Hepatocyte (in vitro differentiated cells): ENCODE data around the gene TSKS. TPM values are rescaled to one million over a fixed set of nuclear protein-coding genes. Genes with fewer than 3 reads are reported as not detected.

Experiments
- DNase-seq: peaks from one replicate; pipeline ENCODE4 v3.0.0-alpha.2; 2016; ENCODE audit warnings: low spot score
- H2AFZ ChIP-seq: fragments of 200-600 bp; sonication (generic); 2 replicates; pipeline ENCODE4 v1.6.0; 2016; ENCODE audit warnings: antibody characterized with exemption, mild to moderate bottlenecking
- H3K27ac ChIP-seq: fragments of 200-600 bp; sonication (generic); 2 replicates; pipeline ENCODE4 v1.5.1; 2016; ENCODE audit warnings: mild to moderate bottlenecking
- H3K27me3 ChIP-seq: fragments of 200-600 bp; sonication (generic); 2 replicates; pipeline ENCODE4 v1.6.1; 2016
- H3K36me3 ChIP-seq: fragments of 200-600 bp; sonication (generic); replicated peaks from 2 replicates; pipeline ENCODE4 v1.5.1; 2016; ENCODE audit warnings: low read depth; ENCODE audit not compliant: insufficient read depth
- H3K4me1 ChIP-seq: fragments of 200-600 bp; sonication (generic); 2 replicates; pipeline ENCODE4 v1.5.1; 2016; ENCODE audit warnings: mild to moderate bottlenecking, moderate library complexity; ENCODE audit not compliant: insufficient read depth
- H3K4me2 ChIP-seq: fragments of 200-600 bp; sonication (generic); 2 replicates; pipeline ENCODE4 v1.6.0; 2016
- H3K4me3 ChIP-seq: fragments of 200-600 bp; sonication (generic); 2 replicates; pipeline ENCODE4 v1.5.1; 2016; ENCODE audit warnings: mild to moderate bottlenecking
- H3K79me2 ChIP-seq: fragments of 200-600 bp; sonication (generic); 2 replicates; pipeline ENCODE4 v1.6.0; 2017; ENCODE audit warnings: mild to moderate bottlenecking
- H3K9me2 ChIP-seq: fragments of 200-600 bp; sonication (generic); replicated peaks from 2 replicates; pipeline ENCODE4 v1.6.0; 2017; ENCODE audit warnings: mild to moderate bottlenecking; ENCODE audit not compliant: insufficient read depth
- H3K9me3 ChIP-seq: fragments of 200-600 bp; sonication (generic); 2 replicates; pipeline ENCODE4 v1.5.1; 2016; ENCODE audit warnings: low read depth, mild to moderate bottlenecking
- H4K20me1 ChIP-seq: fragments of 200-600 bp; sonication (generic); 2 replicates; pipeline ENCODE4 v1.6.0; 2016; ENCODE audit warnings: mild to moderate bottlenecking; ENCODE audit not compliant: insufficient read depth, poor library complexity, severe bottlenecking
- CTCF ChIP-seq: fragments of 200-600 bp; sonication (generic); IDR thresholded peaks from 2 replicates; pipeline ENCODE4 v1.5.1; 2016; ENCODE audit warnings: antibody characterized with exemption, mild to moderate bottlenecking; ENCODE audit not compliant: poor library complexity
- EZH2 ChIP-seq: fragments of 200-600 bp; sonication (generic); IDR thresholded peaks from 2 replicates; pipeline ENCODE4 v1.6.1; 2016; ENCODE audit warnings: antibody characterized with exemption, mild to moderate bottlenecking, borderline replicate concordance
- EZH2phosphoT487 ChIP-seq: fragments of 200-600 bp; sonication (generic); IDR thresholded peaks from one replicate; pipeline ENCODE4 v1.6.1; 2018; ENCODE audit warnings: antibody characterized with exemption, mild to moderate bottlenecking, low read depth, moderate library complexity; ENCODE audit not compliant: unreplicated experiment, severe bottlenecking
- WGBS: methylation state at CpG from one replicate; pipeline ENCODE4 v1.1.6; 2016; ENCODE audit warnings: low lambda C conversion rate; ENCODE audit errors: missing lambda C conversion rate; 5-methylcytosine and 5-hydroxymethylcytosine counted together
- polyA plus RNA-seq: library from polyadenylated mRNA; unstranded; fragments of >200 nt; fragmentation: Nextera tagmentation; extraction: Ambion mirVana; gene quantifications from 2 replicates; pipeline ENCODE4 v1.2.1, GENCODE V29; 2016
- total RNA-seq: library from RNA; depleted of rRNA; stranded (reverse); fragments of >200 nt; gene quantifications from 2 replicates; pipeline ENCODE4 v1.2.3, GENCODE V29; 2014

The TSKS gene
- total and polyA plus RNA-seq, 2 experiments from 2014 or later = not detected

GRCh38 chr19:49801966-49802661 lies 39.0 kb upstream of the TSKS start:
- peak; percentile 26 for TF ChIP-seq CTCF
- no peak for TF ChIP-seq EZH2
- H3K4me3 ChIP-seq = no peak overlapping the region
- peak overlapping the region; percentile 44 for H3K4me2 ChIP-seq
- H3K36me3 ChIP-seq = no peaks in the 10 kb centered on the region
- no peaks in the 10 kb centered on the region for H3K9me3 ChIP-seq
- H3K4me1 ChIP-seq = no peaks in the 10 kb centered on the region
- H3K79me2 ChIP-seq = no peaks in the 10 kb centered on the region
- H3K27me3 ChIP-seq = no peaks in the 10 kb centered on the region
- WGBS = 68% methylated on average over 17 of the region's 38 CpGs
- no peaks in the 10 kb centered on the region for H4K20me1 ChIP-seq
- H3K9me2 ChIP-seq = no peaks in the 10 kb centered on the region
- H2AFZ ChIP-seq = no peak overlapping the region
- no peak overlapping the region for H3K27ac ChIP-seq
- DNase-seq = peak; percentile 87

- Histone ChIP-seq H3K27me3 (no peaks in the 10 kb centered on the region), H3K9me3 (no peaks in the 10 kb centered on the region), H3K79me2 (no peaks in the 10 kb centered on the region), H3K9me2 (no peaks in the 10 kb centered on the region), H3K36me3 (no peaks in the 10 kb centered on the region), H2AFZ (no peak overlapping the region), H3K4me2 (peak overlapping the region; percentile 44), H3K4me1 (no peaks in the 10 kb centered on the region), H4K20me1 (no peaks in the 10 kb centered on the region), H3K27ac (no peak overlapping the region), H3K4me3 (no peak overlapping the region)
- WGBS = 90% methylated on average over 22 of the region's 32 CpGs
- DNase-seq = no peak
- TF ChIP-seq EZH2 = no peak
- TF ChIP-seq EZH2phosphoT487 = no peak
- TF ChIP-seq CTCF = no peak
Observed at GRCh38 chr19:49801401-49801888, 38.3 kb upstream of the TSKS start.

- H4K20me1 ChIP-seq = no peaks in the 10 kb centered on the region
Observed at GRCh38 chr19:49800771-49801170, 37.7 kb upstream of the TSKS start.

More at GRCh38 chr19:49800771-49801170, 37.7 kb upstream of the TSKS start:
- 96% methylated on average over 10 of the region's 10 CpGs for WGBS
- no peak overlapping the region for H2AFZ ChIP-seq
- no peaks in the 10 kb centered on the region for H3K79me2 ChIP-seq
- no peak overlapping the region for H3K4me3 ChIP-seq
- no peak overlapping the region for H3K4me2 ChIP-seq
- no peaks in the 10 kb centered on the region for H3K36me3 ChIP-seq
- H3K27ac ChIP-seq = no peak overlapping the region
- DNase-seq = no peak
- H3K27me3 ChIP-seq = no peaks in the 10 kb centered on the region
- H3K9me3 ChIP-seq = no peaks in the 10 kb centered on the region
- no peaks in the 10 kb centered on the region for H3K9me2 ChIP-seq
- H3K4me1 ChIP-seq = no peaks in the 10 kb centered on the region
- no peak for TF ChIP-seq CTCF
- TF ChIP-seq EZH2phosphoT487 = no peak
- no peak for TF ChIP-seq EZH2
